WERI-Rb-1 (cell line): ENCODE data around the gene SLC26A8.
"Not testable (repeated sequence)": the region's sequence is repeated elsewhere in the genome, so short reads cannot be mapped to it uniquely, and the experiment has no call there.

Experiments used
- DNase-seq: peaks from one replicate; pipeline ENCODE4 v3.0.0-alpha.2; 2020
- H3K27ac ChIP-seq: fragments of 250-450 bp; sonication (Bioruptor Pico); 2 replicates; pipeline ENCODE4 v1.5.1; 2020; ENCODE audit warnings: mild to moderate bottlenecking, moderate library complexity
- H3K27me3 ChIP-seq: fragments of 250-450 bp; sonication (Bioruptor Pico); 2 replicates; pipeline ENCODE4 v1.5.1; 2021; ENCODE audit warnings: mild to moderate bottlenecking, low read depth, moderate library complexity; ENCODE audit not compliant: insufficient read depth, severe bottlenecking
- H3K36me3 ChIP-seq: fragments of 250-450 bp; sonication (Bioruptor Pico); 2 replicates; pipeline ENCODE4 v1.5.1; 2020; ENCODE audit warnings: mild to moderate bottlenecking, moderate library complexity
- H3K4me3 ChIP-seq: 2 replicates; pipeline ENCODE4 v1.5.1; 2011; ENCODE audit warnings: low read depth, mild to moderate bottlenecking, control low read depth, low read length
- H3K9me3 ChIP-seq: fragments of 250-450 bp; sonication (Bioruptor Pico); 2 replicates; pipeline ENCODE4 v1.5.1; 2021; ENCODE audit warnings: mild to moderate bottlenecking, moderate library complexity; ENCODE audit not compliant: severe bottlenecking
- CTCF ChIP-seq: IDR thresholded peaks from 2 replicates; pipeline ENCODE4 v1.5.1; 2011; ENCODE audit warnings: low read depth, mild to moderate bottlenecking, control low read depth, inconsistent platforms, low read length

Gene SLC26A8

GRCh38 chr6:35984701-35985100 lies 39.7 kb downstream of the SLC26A8 start:
- no peak overlapping the region for H3K4me3 ChIP-seq
- no peaks in the 10 kb centered on the region for H3K36me3 ChIP-seq
- no peak overlapping the region for H3K27ac ChIP-seq
- no peaks in the 10 kb centered on the region for H3K9me3 ChIP-seq
- TF ChIP-seq CTCF, result no peak
- no peak for DNase-seq
- no peaks in the 10 kb centered on the region for H3K27me3 ChIP-seq

- TF ChIP-seq CTCF, result no peak
- Histone ChIP-seq H3K4me3 (no peak overlapping the region), H3K9me3 (no peaks in the 10 kb centered on the region), H3K27me3 (no peaks in the 10 kb centered on the region), H3K27ac (no peak overlapping the region), H3K36me3 (no peaks in the 10 kb centered on the region)
- DNase-seq, result no peak
These were observed 43.3 kb downstream of the SLC26A8 start for GRCh38 chr6:35980991-35981645.

- not testable (repeated sequence) for H3K27me3 ChIP-seq, H3K9me3 ChIP-seq, H3K27ac ChIP-seq, DNase-seq, H3K36me3 ChIP-seq, H3K4me3 ChIP-seq
These were observed 44.3 kb downstream of the SLC26A8 start for GRCh38 chr6:35980126-35980525.

DNA sequence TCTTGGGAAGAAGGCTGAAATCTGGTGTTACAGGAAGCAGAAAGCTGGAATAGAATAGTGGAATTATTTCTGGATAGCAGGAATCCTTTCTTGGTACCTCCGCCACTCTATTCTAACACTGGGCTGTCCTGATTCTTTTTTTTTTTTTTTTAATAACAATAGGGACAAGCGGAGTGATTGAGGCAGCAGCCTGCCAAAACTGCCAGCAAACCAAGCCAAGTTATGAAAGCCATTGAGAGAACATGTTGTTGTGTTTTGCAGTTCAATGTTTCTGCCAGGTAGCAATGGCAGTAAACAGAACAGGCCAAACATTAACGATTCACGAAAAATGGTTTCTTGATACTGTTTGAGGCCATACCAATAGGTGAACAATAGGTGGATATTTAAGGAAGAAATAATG lies 47.1 kb downstream of the SLC26A8 start:
- no peak overlapping the region for H3K27ac ChIP-seq
- H3K9me3 ChIP-seq, result no peaks in the 10 kb centered on the region
- H3K36me3 ChIP-seq, result no peaks in the 10 kb centered on the region
- H3K27me3 ChIP-seq, result no peaks in the 10 kb centered on the region
- no peak for TF ChIP-seq CTCF
- H3K4me3 ChIP-seq, result no peak overlapping the region
- DNase-seq, result no peak

GRCh38 chr6:35973670-35974222 lies 50.7 kb downstream of the SLC26A8 start:
- Histone ChIP-seq H3K27me3 (no peaks in the 10 kb centered on the region), H3K36me3 (no peaks in the 10 kb centered on the region), H3K4me3 (no peak overlapping the region), H3K9me3 (no peaks in the 10 kb centered on the region), H3K27ac (no peak overlapping the region)
- no peak for TF ChIP-seq CTCF
- DNase-seq, result no peak

GRCh38 chr6:35972471-35973367 lies 51.7 kb downstream of the SLC26A8 start:
- no peak overlapping the region for H3K4me3 ChIP-seq
- H3K27me3 ChIP-seq, result no peaks in the 10 kb centered on the region
- peak; percentile 73 for TF ChIP-seq CTCF
- H3K27ac ChIP-seq, result no peak overlapping the region
- no peaks in the 10 kb centered on the region for H3K36me3 ChIP-seq
- no peaks in the 10 kb centered on the region for H3K9me3 ChIP-seq
- peak; percentile 59 for DNase-seq
